Common myeloid progenitor, CD34-positive (primary cell): Measurements from ENCODE around the gene PER1. TPM values are rescaled to one million over a fixed set of nuclear protein-coding genes. Genes with fewer than 3 reads are reported as not detected.
A peak's percentile ranks its signal among the peaks of the same experiment; 100 is the strongest.

Source experiments
- CTCF ChIA-PET: fragments of 350-600 bp; sonication (Branson Sonifier 250); formaldehyde crosslinking; loops from one replicate; lab custom pipeline; 2021; ENCODE audit warnings: antibody characterized with exemption; lab: Charles Lee
- POLR2A ChIA-PET: fragments of 350-600 bp; sonication (Branson Sonifier 250); formaldehyde crosslinking; loops from one replicate; lab custom pipeline; 2021; ENCODE audit warnings: antibody characterized with exemption; lab: Charles Lee
- DNase-seq, 3 donors: peaks; one replicate each; pipeline versions ENCODE4 v3.0.0 to v3.0.0-alpha.2; 2013
- H3K27ac ChIP-seq, 2 experiments: 1 replicate in 1 of 2; 2 replicates in 1 of 2; pipeline ENCODE4 v1.7.0; 2013; ENCODE audit warnings: inconsistent platforms in 2 of 2, low read length in 2 of 2, mild to moderate bottlenecking in 2 of 2, low read depth in 1 of 2, moderate library complexity in 1 of 2; ENCODE audit not compliant: severe bottlenecking in 2 of 2, insufficient read depth in 1 of 2, poor library complexity in 1 of 2
- H3K27me3 ChIP-seq, 5 experiments: replicated peaks in 2 of 5; 1 replicate in 3 of 5; 2 replicates in 2 of 5; pipeline versions ENCODE4 v1.6.1 to v1.7.0; 2013; ENCODE audit warnings: low read length in 4 of 5, mild to moderate bottlenecking in 2 of 5, moderate library complexity in 2 of 5, inconsistent platforms in 1 of 5; ENCODE audit not compliant: insufficient read depth in 5 of 5, control insufficient read depth in 4 of 5
- H3K36me3 ChIP-seq, 4 experiments: 1 replicate in 2 of 4; 2 replicates in 2 of 4; pipeline versions ENCODE4 v1.6.1 to v1.7.0; 2013; ENCODE audit warnings: low read length in 3 of 4, control low read depth in 1 of 4, mild to moderate bottlenecking in 1 of 4; ENCODE audit not compliant: control insufficient read depth in 4 of 4, insufficient read depth in 4 of 4
- H3K4me1 ChIP-seq, 4 experiments: 1 replicate in 3 of 4; 2 replicates in 1 of 4; pipeline versions ENCODE4 v1.6.1 to v1.7.1; 2013; ENCODE audit warnings: low read length in 3 of 4, mild to moderate bottlenecking in 3 of 4, control low read depth in 1 of 4, inconsistent platforms in 1 of 4, moderate library complexity in 1 of 4; ENCODE audit not compliant: control insufficient read depth in 4 of 4, insufficient read depth in 4 of 4; ENCODE audit errors: control extremely low read depth in 1 of 4
- H3K4me3 ChIP-seq, 7 experiments: 1 replicate in 4 of 7; 2 replicates in 3 of 7; pipeline versions ENCODE4 v1.5.1 to v1.7.0; 2013; ENCODE audit warnings: mild to moderate bottlenecking in 7 of 7, low read length in 6 of 7, moderate library complexity in 6 of 7, inconsistent platforms in 2 of 7, low read depth in 2 of 7, control low read depth in 1 of 7; ENCODE audit not compliant: insufficient read depth in 4 of 7, control insufficient read depth in 1 of 7; ENCODE audit errors: extremely low read depth in 1 of 7
- H3K9me3 ChIP-seq, 5 experiments: 1 replicate in 4 of 5; 2 replicates in 1 of 5; pipeline versions ENCODE4 v1.6.1 to v1.7.1; 2013; ENCODE audit warnings: low read length in 4 of 5, mild to moderate bottlenecking in 2 of 5, inconsistent platforms in 1 of 5, low read depth in 1 of 5, moderate library complexity in 1 of 5; ENCODE audit not compliant: control insufficient read depth in 4 of 5, insufficient read depth in 2 of 5; ENCODE audit errors: control extremely low read depth in 1 of 5
- WGBS: methylation state at CpG from one replicate; pipeline ENCODE4 v1.1.5; 2013; ENCODE audit not compliant: insufficient coverage; 5-methylcytosine and 5-hydroxymethylcytosine counted together
- polyA plus RNA-seq: library from polyadenylated mRNA; unstranded; fragments of 120-200 nt; gene quantifications from one replicate; pipeline ENCODE4 v1.2.1, GENCODE V29; 2013

The PER1 gene
- 134 TPM for polyA plus RNA-seq

DNA sequence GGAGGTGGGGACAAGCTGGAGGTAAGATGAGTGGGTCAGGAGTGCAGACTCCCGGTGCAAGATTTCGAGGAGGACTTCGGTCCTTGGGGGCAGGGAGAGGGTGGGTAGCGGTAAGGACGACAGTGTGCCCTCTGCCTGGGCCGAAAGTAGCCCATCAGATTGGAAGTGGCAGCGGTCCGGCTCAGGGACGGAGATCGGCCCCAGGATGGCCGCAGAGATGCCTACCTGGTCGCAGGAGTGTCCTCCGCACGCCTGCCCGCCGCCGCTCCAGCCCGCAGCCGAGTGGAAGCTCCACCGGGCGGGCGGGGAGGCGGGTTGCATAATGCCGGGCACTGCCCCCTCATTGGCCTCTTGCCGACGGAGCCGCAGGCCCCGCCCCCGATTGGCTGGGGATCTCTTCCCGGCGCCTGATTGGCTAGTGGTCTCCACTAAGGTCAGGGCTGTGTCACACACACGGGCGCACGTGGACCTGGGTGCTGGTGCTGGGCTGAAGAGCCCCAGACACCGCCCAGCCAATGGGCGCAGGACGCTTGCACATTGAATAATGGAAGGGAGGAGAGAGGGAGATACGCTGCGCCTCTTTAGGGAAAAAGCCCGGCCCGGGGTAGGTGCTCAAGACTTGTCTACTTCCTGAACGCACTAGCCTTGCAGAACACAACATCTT is at the start of gene PER1:
PER1 (minus strand) TSS at position 293 of the 664 bp plus-strand sequence. CDS start 1,698 bp downstream, outside the sequence.
- ChIA-PET CTCF (interaction anchor here (1.9 to 22.4 kb wide), 3 partner anchors 3 to 33 kb away, joined by 10 to 292 read pairs (median 292); partner anchors contain the start of genes ALOXE3, PER1 and VAMP2), POLR2A (interaction anchor here (1.0 to 1.3 kb wide), 4 partner anchors 9 to 21 kb away, joined by 4 to 14 read pairs (median 8); no protein-coding TSS in a partner anchor)
- WGBS, result 9% methylated on average over 42 of the region's 42 CpGs

DNA sequence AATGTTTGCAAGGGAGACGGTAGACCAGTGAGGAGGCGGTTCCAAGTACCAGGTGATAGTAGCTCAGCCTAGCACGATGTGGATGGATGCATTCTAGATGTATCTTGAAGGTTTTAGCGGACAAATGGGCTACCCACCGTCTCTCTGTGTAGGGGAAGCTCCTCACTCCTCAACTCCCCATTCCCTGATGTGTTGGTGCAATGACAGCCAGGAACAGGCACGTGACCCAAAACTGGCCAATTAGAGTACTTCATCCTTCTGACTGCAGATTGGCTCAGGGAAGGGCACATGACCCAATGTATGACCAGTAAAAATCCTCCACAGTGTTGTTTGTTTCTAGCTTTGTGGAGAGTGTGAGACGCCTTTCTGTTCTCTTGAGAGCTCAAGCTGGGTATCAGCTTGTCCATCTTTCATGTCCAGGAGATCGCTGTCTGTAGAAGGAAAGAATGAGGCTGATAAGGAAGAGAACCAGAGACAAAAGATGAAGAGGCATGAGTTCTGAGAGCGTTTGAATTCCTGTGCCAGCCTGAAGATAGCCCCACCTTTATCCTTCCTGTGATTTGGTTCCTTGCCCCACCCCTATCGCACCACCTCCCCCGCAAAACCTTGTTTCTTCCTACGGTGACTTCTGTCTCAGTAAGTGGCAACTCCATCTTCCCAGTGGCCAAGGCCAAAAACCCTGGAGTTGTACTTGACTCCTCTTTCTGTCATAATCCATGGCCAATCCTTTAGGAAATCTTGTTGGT is 40.0 kb upstream of the PER1 start:
- Histone ChIP-seq H3K27me3 (no peaks in the 10 kb centered on the region), H3K4me1 (peaks cover 13 to 45% (median 43%) of the 10 kb centered on the region in 4 experiments), H3K27ac (peak overlapping the region; percentile 59 to 77), H3K9me3 (no peaks in the 10 kb centered on the region), H3K4me3 (peak overlapping the region in 6 of 7 experiments; percentile 10 to 75 (median 44)), H3K36me3 (no peaks in the 10 kb centered on the region)
- POLR2A ChIA-PET, result interaction anchor here (0.5 to 1.6 kb wide), 3 partner anchors 103 to 274 kb away, joined by 3 to 4 read pairs (median 3); partner anchors contain the start of genes KRABD2 and SLC25A35
- WGBS, result 24% methylated on average over 11 of the region's 12 CpGs
- peak; percentile 81 to 88 (median 87) for DNase-seq
- CTCF ChIA-PET, result interaction anchor here (0.8 to 1.5 kb wide), 3 partner anchors 14 to 190 kb away, joined by 3 to 5 read pairs (median 4); no protein-coding TSS in a partner anchor

More for the DNA sequence above, at the start of gene PER1:
- Histone ChIP-seq H3K4me1 (peaks cover 15 to 68% (median 66%) of the 10 kb centered on the region in 4 experiments), H3K9me3 (no peaks in the 10 kb centered on the region), H3K27me3 (no peaks in the 10 kb centered on the region), H3K4me3 (peak within 1 kb of the TSS; percentile 61 to 94 (median 80)), H3K27ac (peak within 1 kb of the TSS; percentile 85 to 92), H3K36me3 (peaks cover 9 to 31% (median 26%) of the 10 kb centered on the region in 4 experiments)
- peak; percentile 86 to 91 (median 90) for DNase-seq

- peak in 1 of 3 donors; percentile 36 for DNase-seq
- ChIA-PET POLR2A (interaction anchor here (0.7 to 6.2 kb wide), 3 partner anchors 17 to 57 kb away, joined by 6 to 56 read pairs (median 47); partner anchors contain the start of gene CTC1), CTCF (interaction anchor here (0.6 to 1.9 kb wide), 6 partner anchors 16 to 111 kb away, joined by 3 to 5 read pairs (median 3); no protein-coding TSS in a partner anchor)
- H3K4me3 ChIP-seq, result peak overlapping the region in 5 of 7 experiments; percentile 75 to 92 (median 80)
- H3K9me3 ChIP-seq, result no peaks in the 10 kb centered on the region
- H3K27me3 ChIP-seq, result no peaks in the 10 kb centered on the region
- peaks cover 14 to 52% (median 46%) of the 10 kb centered on the region in 4 experiments for H3K4me1 ChIP-seq
- WGBS, result 53% methylated on average over 6 of the region's 6 CpGs
- H3K36me3 ChIP-seq, result no peaks in the 10 kb centered on the region
- peak overlapping the region in 1 of 2 experiments; percentile 19 for H3K27ac ChIP-seq
Observed at GRCh38 chr17:8190506-8190905, 38.3 kb upstream of the PER1 start.

DNA sequence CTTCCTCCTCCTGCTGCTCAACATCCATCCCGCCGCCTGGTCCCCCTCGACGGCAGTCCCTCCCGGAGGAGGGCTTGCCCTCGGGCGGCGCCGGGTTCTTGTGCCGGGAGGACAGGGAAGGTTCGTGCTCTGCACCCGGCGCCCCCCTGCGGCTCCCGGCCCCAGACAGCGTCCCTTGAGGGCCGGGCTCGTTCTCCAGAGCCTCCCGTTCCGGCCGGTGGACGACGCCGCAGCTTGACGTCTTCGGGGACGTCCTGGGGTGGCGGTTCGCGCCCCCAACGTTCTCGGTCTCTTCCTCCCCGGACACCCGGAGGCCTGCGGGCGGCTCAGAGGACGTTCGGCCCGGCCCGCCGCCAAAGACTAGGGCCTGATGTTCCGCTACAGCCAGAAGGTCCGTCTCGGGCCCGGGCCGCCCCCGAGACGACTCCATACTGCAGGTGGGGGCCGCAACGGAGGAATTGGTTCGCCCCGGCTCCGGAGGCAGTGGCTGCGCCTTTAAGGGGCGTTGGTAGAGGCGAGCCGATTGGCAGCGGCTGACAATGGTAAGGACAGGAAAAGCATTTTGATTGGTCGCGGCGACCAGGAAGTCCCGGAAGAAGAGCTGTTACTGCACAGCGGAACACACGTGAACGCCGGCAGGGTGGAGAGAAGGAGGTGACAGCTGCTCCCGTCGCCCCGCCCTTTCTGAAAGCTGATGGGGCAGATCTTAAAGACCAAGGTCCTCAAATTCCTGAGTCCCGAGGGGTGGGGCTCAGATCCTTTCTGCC is 37.7 kb upstream of the PER1 start, which contains the start of gene BORCS6:
BORCS6 (minus strand) TSS at position 470 of the 767 bp plus-strand sequence; CDS start at position 430, 40 bp downstream.
- H3K4me1 ChIP-seq, result peaks cover 15 to 53% (median 46%) of the 10 kb centered on the region in 4 experiments

GRCh38 chr17:8189041-8189710 is 37.0 kb upstream of the PER1 start:
- no peaks in the 10 kb centered on the region for H3K27me3 ChIP-seq
- no peak for DNase-seq
- ChIA-PET POLR2A (interaction anchor here (0.6 to 6.2 kb wide), 5 partner anchors 14 to 58 kb away, joined by 3 to 56 read pairs (median 3); partner anchors contain the start of gene CTC1), CTCF (interaction anchor here (0.6 to 2.9 kb wide), 8 partner anchors 10 to 34 kb away, joined by 3 to 17 read pairs (median 4); partner anchors contain the start of gene AURKB)
- peak overlapping the region; percentile 75 to 92 (median 80) for H3K4me3 ChIP-seq
- no peaks in the 10 kb centered on the region for H3K9me3 ChIP-seq
- WGBS, result 8% methylated on average over 64 of the region's 67 CpGs
- peaks cover 15 to 53% (median 46%) of the 10 kb centered on the region in 4 experiments for H3K4me1 ChIP-seq
- no peaks in the 10 kb centered on the region for H3K36me3 ChIP-seq
- peak overlapping the region in 1 of 2 experiments; percentile 81 for H3K27ac ChIP-seq

More for the DNA sequence above, 37.7 kb upstream of the PER1 start, which contains the start of gene BORCS6:
- Histone ChIP-seq H3K9me3 (no peaks in the 10 kb centered on the region), H3K27me3 (no peaks in the 10 kb centered on the region), H3K4me3 (peak within 1 kb of the TSS; percentile 75 to 92 (median 80)), H3K27ac (peak within 1 kb of the TSS in 1 of 2 experiments; percentile 81), H3K36me3 (no peaks in the 10 kb centered on the region)
- WGBS, result 0% methylated on average over 65 of the region's 70 CpGs
- ChIA-PET CTCF (interaction anchor here (0.9 to 2.9 kb wide), 6 partner anchors 17 to 110 kb away, joined by 3 to 17 read pairs (median 4); partner anchors contain the start of gene AURKB), POLR2A (interaction anchor here (0.6 to 6.2 kb wide), 4 partner anchors 13 to 58 kb away, joined by 3 to 56 read pairs (median 26); partner anchors contain the start of gene CTC1)
- DNase-seq, result peak; percentile 97 to 99 (median 98)
